Keratinocyte (primary cell): ENCODE data around the gene MTMR3.

Experiments
- CTCF ChIP-seq, 3 experiments: IDR thresholded peaks in 1 of 3; conservative IDR thresholded peaks in 1 of 3; optimal IDR thresholded peaks in 1 of 3; 2 replicates in 2 of 3; 3 replicates in 1 of 3; pipeline versions ENCODE3 to v1.5.1; 2011; ENCODE audit warnings: low read length in 3 of 3, mild to moderate bottlenecking in 3 of 3, moderate library complexity in 2 of 3, control low read depth in 1 of 3, inconsistent platforms in 1 of 3; ENCODE audit not compliant: insufficient read depth in 2 of 3; ENCODE audit errors: extremely low read depth in 1 of 3
- EZH2 ChIP-seq: IDR thresholded peaks from one replicate; pipeline ENCODE4 v1.6.1; 2012; ENCODE audit warnings: inconsistent platforms, mild to moderate bottlenecking, low read length, moderate library complexity

- TF ChIP-seq CTCF (optimal IDR thresholded peaks at IDR 0.05 in 1 of 3, IDR thresholded peaks at IDR 0.05 in 1 of 3, conservative IDR thresholded peaks at IDR 0.05 in 1 of 3; ENCODE audit: extremely low read depth in 1 of 3, insufficient read depth in 2 of 3, low read length in 3 of 3), result no peak
- no peak for TF ChIP-seq EZH2
These were observed 144.8 kb downstream of the MTMR3 start for GRCh38 chr22:30027791-30028190.
